HG03575 (cell line): ENCODE data around the gene ZNF727.
"Not testable (repeated sequence)": the region's sequence is repeated elsewhere in the genome, so short reads cannot be mapped to it uniquely, and the experiment has no call there.

Source experiments
- ATAC-seq: cut with Tn5 transposase; IDR thresholded peaks from one replicate; pipeline ENCODE4 v1.9.1; 2021; ENCODE audit not compliant: unreplicated experiment, insufficient number of reproducible peaks, low FRiP score; ENCODE audit errors: extremely low read depth

Gene ZNF727

DNA sequence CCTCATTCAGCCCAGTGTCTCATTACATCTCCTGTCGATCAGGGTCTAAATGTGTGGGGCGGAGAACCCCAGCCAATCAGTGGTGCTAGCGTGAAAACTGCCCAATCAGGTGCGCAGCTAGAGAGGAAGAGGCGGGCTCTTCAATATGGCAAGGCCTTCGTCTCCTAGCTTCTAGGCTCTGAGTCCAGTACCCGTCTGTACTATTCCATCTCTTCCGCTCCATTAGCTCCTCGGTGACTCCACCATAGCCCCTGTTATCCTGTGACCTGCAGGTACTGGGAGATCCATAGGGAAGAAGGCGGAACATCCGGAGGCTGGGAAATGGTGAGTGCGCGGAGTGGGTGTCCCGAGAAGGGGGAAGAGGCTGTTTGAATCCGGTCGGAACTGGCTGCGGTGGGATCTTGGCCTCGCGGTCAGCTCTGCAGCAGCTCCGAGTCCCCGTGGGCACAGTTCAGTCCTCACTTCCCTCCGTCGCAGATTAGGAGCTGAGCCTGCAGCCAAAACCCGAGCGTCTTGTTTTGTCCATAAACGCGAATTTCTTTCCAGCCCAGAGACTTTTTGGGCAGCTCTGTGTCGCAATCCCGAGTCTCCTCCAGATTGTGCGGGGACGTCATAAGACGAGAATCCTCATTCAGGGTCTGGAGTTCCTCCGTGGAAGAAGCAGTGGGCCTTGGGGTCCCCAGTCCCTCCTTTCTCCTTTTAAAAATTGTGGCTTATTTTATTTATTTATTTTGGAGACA lies at the start of gene ZNF727:
Gene ZNF727, plus strand, starts transcription at position 134 of the 740 bp plus-strand sequence. Its CDS starts 188 bp downstream, at position 322.
- ATAC-seq, result no peak

DNA sequence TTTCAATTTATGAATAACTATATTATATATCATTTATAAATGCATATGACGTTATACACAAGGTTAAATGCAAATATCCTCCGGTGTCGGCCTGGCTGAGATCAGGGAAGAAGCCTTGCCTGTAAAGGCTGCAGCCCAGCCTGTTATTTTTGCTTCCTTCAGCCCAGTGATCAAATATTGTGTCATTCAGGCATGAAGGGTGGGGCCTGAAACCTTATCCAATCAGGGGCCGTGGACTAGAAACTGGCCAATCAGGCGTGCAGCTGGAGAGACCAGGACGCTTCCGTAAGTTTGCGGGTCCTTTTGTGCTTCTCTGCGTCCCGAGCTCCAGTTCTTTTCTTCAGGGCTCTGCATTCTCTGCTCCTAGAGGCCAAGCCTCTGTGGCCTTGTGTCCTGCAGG lies 46.7 kb upstream of the ZNF727 start, which contains the start of gene ZNF722:
Gene ZNF722, plus strand, starts transcription at position 301 of the 400 bp plus-strand sequence. CDS start 113 bp downstream, outside the sequence.
- no peak for ATAC-seq

DNA sequence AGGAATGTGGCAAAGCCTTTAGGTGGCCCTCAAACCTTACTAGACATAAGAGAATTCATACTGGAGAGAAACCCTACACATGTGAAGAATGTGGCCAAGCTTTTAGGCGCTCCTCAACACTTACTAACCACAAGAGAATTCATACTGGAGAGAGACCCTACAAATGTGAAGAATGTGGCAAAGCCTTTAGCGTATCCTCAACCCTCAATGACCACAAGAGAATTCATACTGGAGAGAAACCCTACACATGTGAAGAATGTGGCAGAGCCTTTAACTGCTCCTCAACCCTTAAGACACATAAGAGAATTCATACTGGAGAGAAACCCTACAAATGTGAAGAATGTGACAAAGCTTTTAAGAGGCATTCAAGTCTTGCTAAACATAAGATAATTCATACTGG lies 29.7 kb upstream of the ZNF727 start:
- ATAC-seq, result not testable (repeated sequence)

DNA sequence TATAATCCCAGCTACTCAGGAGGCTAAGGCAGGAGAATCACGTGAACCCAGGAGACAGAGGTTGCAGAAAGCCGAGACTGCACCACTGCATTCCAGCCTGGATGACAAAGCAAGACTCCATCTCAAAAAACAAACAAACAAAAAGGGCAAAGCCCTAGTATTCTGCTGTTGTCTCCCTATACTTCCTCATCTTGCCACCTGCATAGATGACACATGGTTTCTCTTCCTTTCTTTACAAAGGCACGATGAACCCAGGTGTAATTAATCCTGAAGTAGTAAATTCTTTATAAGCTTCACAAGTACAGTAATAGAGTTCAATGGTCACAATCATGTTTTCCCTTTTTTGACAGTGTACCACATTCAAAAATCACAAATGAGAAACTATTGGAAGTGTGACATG lies 9.8 kb upstream of the ZNF727 start:
- ATAC-seq, result no peak

DNA sequence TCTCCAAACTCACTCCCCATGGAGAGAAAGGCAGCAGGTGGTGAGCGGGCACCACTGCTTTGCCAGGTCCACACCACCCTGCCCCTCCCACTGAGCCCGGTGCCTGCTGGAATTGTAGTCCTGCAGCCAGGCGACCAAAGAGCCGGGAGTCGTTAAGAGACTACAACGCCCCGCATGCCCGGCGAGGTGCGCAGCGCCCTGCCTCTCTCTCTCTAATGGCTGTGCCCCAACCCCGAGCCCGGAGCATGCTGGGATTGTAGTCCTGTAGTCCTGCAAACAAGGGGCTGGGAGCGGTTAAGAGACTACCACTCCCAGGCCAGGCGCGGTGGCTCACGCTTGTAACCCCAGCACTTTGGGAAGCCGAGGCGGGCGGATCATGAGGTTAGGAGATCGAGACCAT lies 8.1 kb upstream of the ZNF727 start:
- no peak for ATAC-seq

DNA sequence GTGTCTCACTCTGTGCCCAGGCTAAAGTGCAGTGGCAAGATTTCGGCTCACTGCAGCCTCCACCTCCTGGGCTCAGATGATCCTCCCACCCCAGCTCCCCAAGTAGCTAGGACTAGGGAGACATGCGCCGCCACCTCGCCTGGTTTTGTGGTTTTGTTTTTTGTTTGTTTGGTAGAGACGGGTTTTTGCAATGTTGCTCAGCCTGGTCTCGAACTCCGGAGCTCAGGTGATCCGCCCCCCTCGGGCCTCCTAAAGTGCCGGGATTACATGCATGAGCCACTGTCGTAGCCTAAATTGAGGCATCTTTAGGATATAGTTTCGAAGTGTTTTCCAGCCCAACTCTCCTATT lies 781 bp downstream of the ZNF727 start:
- ATAC-seq, result no peak

DNA sequence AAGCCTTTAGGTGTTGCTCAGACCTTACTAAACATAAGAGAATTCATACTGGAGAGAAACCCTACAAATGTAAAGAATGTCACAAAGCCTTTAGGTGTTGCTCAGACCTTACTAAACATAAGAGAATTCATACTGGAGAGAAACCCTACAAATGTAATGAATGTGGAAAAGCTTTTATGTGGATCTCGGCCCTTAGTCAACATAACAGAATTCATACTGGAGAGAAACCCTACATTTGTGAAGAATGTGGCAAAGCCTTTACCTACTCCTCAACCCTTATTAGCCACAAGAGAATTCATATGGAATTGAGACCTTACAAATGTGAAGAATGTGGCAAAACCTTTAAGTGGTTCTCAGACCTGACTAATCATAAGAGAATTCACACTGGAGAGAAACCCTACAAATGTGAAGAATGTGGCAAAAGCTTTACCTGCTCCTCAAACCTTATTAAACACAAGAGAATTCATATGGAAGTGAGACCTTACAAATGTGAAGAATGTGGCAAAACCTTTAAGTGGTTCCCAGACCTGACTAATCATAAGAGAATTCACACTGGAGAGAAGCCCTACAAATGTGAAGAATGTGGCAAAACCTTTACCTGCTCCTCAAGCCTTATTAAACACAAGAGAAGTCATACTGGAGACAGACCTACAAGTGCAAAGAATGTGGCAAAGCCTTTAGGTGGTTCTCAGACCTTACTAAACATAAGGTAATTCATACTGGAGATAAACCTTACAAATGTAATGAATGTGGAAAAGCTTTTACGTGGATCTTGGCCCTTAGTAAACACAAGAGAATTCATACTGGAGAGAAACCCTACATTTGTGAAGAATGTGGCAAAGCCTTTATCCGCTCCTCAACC lies 32.8 kb downstream of the ZNF727 start:
- not testable (repeated sequence) for ATAC-seq

DNA sequence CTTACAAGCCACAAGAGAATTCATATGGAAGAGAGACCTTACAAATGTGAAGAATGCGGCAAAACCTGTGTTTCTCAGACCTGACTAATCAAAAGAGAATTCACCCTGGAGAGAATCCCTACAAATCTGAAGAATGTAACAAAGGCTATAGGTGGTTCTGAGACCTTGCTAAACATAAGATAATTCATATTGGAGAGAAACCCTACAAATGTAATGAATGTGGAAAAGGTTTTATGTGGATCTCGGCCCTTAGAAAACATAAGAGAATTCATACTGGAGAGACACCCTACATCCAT lies 33.4 kb downstream of the ZNF727 start:
- ATAC-seq, result no peak

DNA sequence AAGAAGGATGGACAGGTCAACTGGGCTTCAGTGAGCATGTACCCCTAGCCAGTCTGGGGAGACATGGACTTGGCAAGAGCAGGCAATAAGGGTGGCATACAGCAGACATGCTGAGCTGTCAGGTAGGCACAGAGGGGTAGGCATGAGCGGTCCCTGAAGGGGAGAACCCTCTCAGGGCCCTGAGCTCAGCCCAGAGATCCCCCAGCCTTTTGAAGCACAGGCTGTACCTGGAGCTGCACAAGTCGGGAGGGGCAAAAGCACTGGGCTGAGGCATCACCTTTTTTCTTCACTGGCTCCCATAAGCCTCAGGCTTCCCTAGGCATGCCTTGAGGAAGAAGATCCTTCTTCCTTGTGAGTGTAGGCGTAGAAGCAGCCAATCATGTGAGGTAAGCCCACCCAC lies 42.3 kb downstream of the ZNF727 start:
- no peak for ATAC-seq

DNA sequence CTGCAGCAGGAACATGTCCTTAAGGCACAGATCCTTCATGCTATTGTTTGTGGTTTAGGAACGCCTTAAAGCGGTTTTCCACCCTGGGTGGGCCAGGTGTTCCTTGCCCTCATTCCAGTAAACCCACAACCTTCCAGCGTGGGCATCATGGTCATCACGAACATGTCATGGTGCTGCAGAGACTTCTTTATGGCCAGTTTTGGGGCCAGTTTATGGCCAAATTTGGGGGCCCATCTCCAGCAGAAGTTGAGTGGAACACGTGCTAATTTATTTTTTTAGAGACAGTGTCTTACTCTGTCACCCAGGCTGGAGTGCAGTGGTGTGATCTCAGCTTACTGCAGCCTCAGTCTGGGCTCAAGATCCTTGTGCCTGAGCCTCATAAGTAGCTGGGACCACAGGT lies 43.6 kb downstream of the ZNF727 start:
- ATAC-seq, result not testable (repeated sequence)
